K562 (cell line): ENCODE data around the gene AHCY. TPM values are rescaled to one million over a fixed set of nuclear protein-coding genes. Genes with fewer than 3 reads are reported as not detected.

Experiments
- ATAC-seq: fragments of 200-7000 bp; cut with Tn5 transposase; 3 replicates; pipeline ENCODE4 v1.9.1; 2020; ENCODE audit warnings: moderate library complexity
- BruUV-seq: library from RNA; stranded (reverse); fragments of 400-500 nt; replicated peaks from 2 replicates; lab custom pipeline; 2021; lab: Mats Ljungman, UMichigan
- CTCF ChIA-PET: fragments of 300-600 bp; formaldehyde crosslinking; extraction: SDS; loops from one replicate; lab custom pipeline; 2021; ENCODE audit warnings: low intra/inter-chr PET ratio; lab: Yijun Ruan, JAX
- POLR2A ChIA-PET: fragments of 300-600, 350-650 bp; sonication (Branson Sonifier 250); formaldehyde crosslinking; extraction: SDS; loops from one replicate; lab custom pipeline; 2021; ENCODE audit warnings: antibody characterized with exemption, inconsistent platforms; lab: Yijun Ruan, JAX
- DNase-seq, 4 experiments: peaks; one replicate each; pipeline versions ENCODE4 v3.0.0 to v3.0.0-alpha.2; 2011 to 2018; ENCODE audit warnings: low spot score in 3 of 4, mixed read lengths in 3 of 4; ENCODE audit errors: extremely low read depth in 1 of 4
- FAIRE-seq: peaks from 2 replicates; lab custom pipeline; 2011; peaks lifted over from hg19 to GRCh38; lab: Jason Lieb, UNC
- H2AFZ ChIP-seq: 2 replicates; pipeline ENCODE4 v1.6.0; 2011; ENCODE audit warnings: low read depth, low read length, control low read depth, inconsistent platforms
- H3K27ac ChIP-seq: fragments of 200-600 bp; 3 replicates; pipeline ENCODE4 v1.8.0; 2011; ENCODE audit warnings: low read depth, mild to moderate bottlenecking, control low read depth, inconsistent platforms, low read length, moderate library complexity, mixed read lengths; ENCODE audit errors: extremely low read depth
- H3K27me3 ChIP-seq, 2 experiments: fragments of 300-600 bp in 1 of 2; 2 replicates in 1 of 2; 3 replicates in 1 of 2; pipeline versions ENCODE4 v1.6.0 to v1.8.0; 2011; ENCODE audit warnings: inconsistent platforms in 2 of 2, low read length in 2 of 2, mild to moderate bottlenecking in 1 of 2, mixed read lengths in 1 of 2, moderate library complexity in 1 of 2; ENCODE audit not compliant: control insufficient read depth in 2 of 2, insufficient read depth in 2 of 2
- H3K36me3 ChIP-seq: fragments of 300-600 bp; 3 replicates; pipeline ENCODE4 v1.8.0; 2011; ENCODE audit warnings: mild to moderate bottlenecking, low read length, inconsistent platforms; ENCODE audit not compliant: control insufficient read depth, insufficient read depth
- H3K4me1 ChIP-seq, 2 experiments: fragments of 200-600 bp in 1 of 2; replicated peaks in 1 of 2; 2 replicates in 1 of 2; 3 replicates in 1 of 2; pipeline versions ENCODE4 v1.5.1 to v1.8.0; 2011; ENCODE audit warnings: inconsistent platforms in 2 of 2, low read length in 2 of 2, mild to moderate bottlenecking in 1 of 2, mixed read lengths in 1 of 2, moderate library complexity in 1 of 2; ENCODE audit not compliant: control insufficient read depth in 2 of 2, insufficient read depth in 2 of 2
- H3K4me2 ChIP-seq: 2 replicates; pipeline ENCODE4 v1.6.1; 2011; ENCODE audit warnings: low read length, control low read depth, inconsistent platforms, mixed read lengths; ENCODE audit not compliant: insufficient read depth
- H3K4me3 ChIP-seq: fragments of 200-600 bp; sonication (generic), shearing (Covaris generic); 2 replicates; pipeline ENCODE4 v1.5.1; 2016; ENCODE audit warnings: control low read depth, inconsistent platforms
- H3K79me2 ChIP-seq: fragments of 200-600 bp; 3 replicates; pipeline ENCODE4 v1.8.0; 2011; ENCODE audit warnings: low read length, inconsistent platforms; ENCODE audit not compliant: control insufficient read depth, insufficient read depth
- H3K9ac ChIP-seq, 2 experiments: 2 replicates each; pipeline versions ENCODE4 v1.6.0 to v1.6.1; 2011; ENCODE audit warnings: low read depth in 2 of 2, low read length in 2 of 2, control low read depth in 1 of 2, inconsistent platforms in 1 of 2, mild to moderate bottlenecking in 1 of 2, mixed read lengths in 1 of 2; ENCODE audit not compliant: insufficient read depth in 1 of 2
- H3K9me1 ChIP-seq: one replicate; pipeline ENCODE4 v1.6.0; 2011; ENCODE audit warnings: inconsistent platforms, mild to moderate bottlenecking, low read length, moderate library complexity; ENCODE audit not compliant: control insufficient read depth, insufficient read depth
- H3K9me3 ChIP-seq: replicated peaks from 2 replicates; pipeline ENCODE4 v1.5.1; 2011; ENCODE audit warnings: low read depth, low read length, inconsistent platforms; ENCODE audit not compliant: control insufficient read depth, insufficient read depth
- H4K20me1 ChIP-seq: replicated peaks from 2 replicates; pipeline ENCODE4 v1.6.1; 2011; ENCODE audit warnings: low read length, inconsistent platforms, mixed read lengths; ENCODE audit not compliant: control insufficient read depth, insufficient read depth
- LCOR ChIP-seq: sonication (generic); formaldehyde crosslinking; IDR thresholded peaks from 2 replicates; pipeline ENCODE4 v1.8.0; 2022; ENCODE audit warnings: mild to moderate bottlenecking, missing genetic modification reagents
- WGBS: fragments of 100-300 bp; shearing (Covaris generic); methylation state at CpG from one replicate; pipeline ENCODE4 v1.1.6; 2016; ENCODE audit warnings: low coverage, mixed read lengths; ENCODE audit not compliant: insufficient coverage; ENCODE audit errors: missing lambda C conversion rate; 5-methylcytosine and 5-hydroxymethylcytosine counted together
- in situ Hi-C: fragments of 300-500 bp; cut with MboI; formaldehyde crosslinking; loops from 4 replicates; pipeline ENCODE4 v1.15.0; 2018; ENCODE audit warnings: inconsistent platforms, mixed read lengths
- intact Hi-C: fragments of 100-400 bp; cut with micrococcal nuclease; formaldehyde crosslinking; loops from 2 replicates; pipeline ENCODE4 v1.14.2; 2022
- polyA plus RNA-seq, 8 experiments: library from polyadenylated mRNA; depleted of rRNA in 4 of 8; stranded (reverse) in 5 of 8; unstranded in 3 of 8; fragments of >200 nt; fragmentation: Nextera tagmentation in 2 of 8; fragmentation: Illumina TruSeq in 1 of 8; extraction: Ambion mirVana in 2 of 8; extraction: Trizol in 1 of 8; gene quantifications; 2 replicates each; pipeline versions ENCODE4 v1.2.1 to v1.2.3, GENCODE V29; 2011 to 2014; ENCODE audit warnings: inconsistent platforms in 1 of 8, missing spikeins in 1 of 8
- total RNA-seq, 7 experiments: library from RNA; depleted of rRNA in 6 of 7; stranded (reverse); fragments of >200 nt in 6 of 7; fragmentation: Illumina TruSeq in 2 of 7; extraction: Trizol in 2 of 7; gene quantifications; 2 replicates each; pipeline versions ENCODE4 v1.2.1 to v1.2.3, GENCODE V29; 2011 to 2021; ENCODE audit warnings: low replicate concordance in 1 of 7

AHCY gene
- total and polyA plus RNA-seq, 9 of the 15 experiments (the other 6 are each of a cell fraction or from before 2014, with no cell fraction given): 82.5 to 269 (median 190) TPM

DNA sequence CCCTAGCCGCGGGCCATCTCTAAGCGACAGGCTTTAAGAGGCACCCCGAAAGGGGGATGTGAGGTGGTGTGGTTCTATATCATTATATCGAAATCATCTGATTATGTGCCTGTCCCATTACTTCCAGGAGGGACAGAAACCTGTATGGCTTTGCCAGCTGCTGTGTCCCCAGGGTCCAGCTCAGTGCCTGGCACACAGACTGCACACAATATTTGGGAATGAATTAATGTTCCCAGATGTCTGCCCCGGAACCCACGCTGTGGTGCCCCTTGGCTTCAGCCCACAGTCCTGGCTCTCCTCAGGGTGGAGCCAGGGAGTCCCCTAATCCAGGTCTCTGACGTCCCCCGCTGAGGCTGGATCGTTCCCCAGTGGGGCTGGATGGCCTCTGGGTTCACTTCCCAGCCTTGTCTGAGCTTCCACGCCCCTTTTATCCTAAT lies 8.9 kb upstream of the AHCY start:
- no TSS peak for BruUV-seq
- Histone ChIP-seq H3K4me1 (peaks cover 13 to 20% of the 10 kb centered on the region in 2 experiments; a peak in 4 of 5 replicates), H2AFZ (peak overlapping the region; percentile 71), H3K27ac (no peak overlapping the region), H3K9me3 (no peaks in the 10 kb centered on the region), H3K9ac (peak overlapping the region in 1 of 2 experiments; percentile 88; a peak in 2 of 4 replicates), H3K4me3 (no peak overlapping the region), H3K36me3 (no peaks in the 10 kb centered on the region), H3K4me2 (peak overlapping the region; percentile 63), H3K9me1 (no peaks in the 10 kb centered on the region), H3K27me3 (no peaks in the 10 kb centered on the region), H4K20me1 (no peaks in the 10 kb centered on the region), H3K79me2 (no peaks in the 10 kb centered on the region)
- ChIA-PET CTCF (interaction anchor here (0.5 to 2.2 kb wide), 11 partner anchors 52 to 644 kb away, joined by 3 to 39 read pairs (median 5); partner anchors contain the start of gene MYH7B), POLR2A (interaction anchor here (0.6 to 1.6 kb wide), 9 partner anchors 10 to 436 kb away, joined by 3 to 9 read pairs (median 5); partner anchors contain the start of genes AHCY, DYNLRB1 and TP53INP2)
- WGBS: 49% methylated on average over 11 of the region's 11 CpGs
- no peak for TF ChIP-seq LCOR (CRISPR knock-in tag)
- intact Hi-C loops (loop anchor here (1.0 to 2.0 kb wide), 5 partner anchors 121 to 457 kb away; no protein-coding TSS in a partner anchor), in situ Hi-C loops (loop anchor here (10.0 kb wide), 1 partner anchor 393 kb away; the partner anchor contains the start of gene TP53INP2)
- DNase-seq (no peak), FAIRE-seq (no peak), ATAC-seq (peak; percentile 7; the same call in 2 of the 3 replicates)
